PC-9 (cell line): Measurements from ENCODE around the gene C4BPB.

ENCODE experiments used
- EZH2 ChIP-seq: fragments of 200-600 bp; sonication (generic); IDR thresholded peaks from 2 replicates; pipeline ENCODE4 v1.8.0; 2017; ENCODE audit warnings: antibody characterized with exemption, low read depth
- TF ChIP-seq, protein P1 (sequence below): fragments of 200-600 bp; sonication (generic); conservative IDR thresholded peaks from 2 replicates; pipeline ENCODE4 v1.6.1; 2017; ENCODE audit warnings: mixed run types, antibody characterized with exemption, mild to moderate bottlenecking, moderate library complexity

DNA sequence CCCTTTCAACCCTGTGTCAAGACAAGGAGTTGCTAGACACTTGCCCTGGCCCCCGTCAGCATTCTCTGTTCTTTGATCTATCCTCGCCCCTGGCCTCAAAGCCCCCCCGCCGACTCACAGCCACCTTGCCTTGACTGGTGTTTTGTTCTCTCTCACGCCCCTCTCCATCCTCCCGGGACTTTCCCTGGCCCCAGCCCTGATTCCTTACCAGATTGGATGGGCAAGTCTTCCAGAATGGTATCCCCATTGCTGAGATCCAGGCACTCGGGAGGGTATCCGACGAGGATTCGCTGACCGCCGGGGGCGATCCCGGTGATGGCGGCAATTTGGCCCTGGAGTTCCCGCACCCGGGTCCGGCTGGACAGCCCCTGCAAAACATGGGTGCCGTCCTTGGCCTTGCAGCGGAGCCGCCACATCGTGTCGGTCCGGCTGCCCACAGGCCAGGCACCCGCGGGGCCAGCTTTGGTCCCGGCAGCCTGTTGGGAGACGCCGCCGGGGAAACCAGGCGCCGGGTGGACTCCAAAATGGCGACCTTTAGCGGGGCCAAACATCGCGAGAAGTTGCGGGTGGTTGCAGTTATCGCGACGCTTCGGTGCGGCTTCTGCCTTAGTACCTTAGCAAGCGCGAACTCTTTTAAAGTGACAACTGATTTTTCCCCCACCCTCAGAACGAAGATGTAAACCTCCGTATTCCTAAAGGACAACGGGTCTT lies 38.0 kb upstream of the C4BPB start:
- TF ChIP-seq, protein P1, sequence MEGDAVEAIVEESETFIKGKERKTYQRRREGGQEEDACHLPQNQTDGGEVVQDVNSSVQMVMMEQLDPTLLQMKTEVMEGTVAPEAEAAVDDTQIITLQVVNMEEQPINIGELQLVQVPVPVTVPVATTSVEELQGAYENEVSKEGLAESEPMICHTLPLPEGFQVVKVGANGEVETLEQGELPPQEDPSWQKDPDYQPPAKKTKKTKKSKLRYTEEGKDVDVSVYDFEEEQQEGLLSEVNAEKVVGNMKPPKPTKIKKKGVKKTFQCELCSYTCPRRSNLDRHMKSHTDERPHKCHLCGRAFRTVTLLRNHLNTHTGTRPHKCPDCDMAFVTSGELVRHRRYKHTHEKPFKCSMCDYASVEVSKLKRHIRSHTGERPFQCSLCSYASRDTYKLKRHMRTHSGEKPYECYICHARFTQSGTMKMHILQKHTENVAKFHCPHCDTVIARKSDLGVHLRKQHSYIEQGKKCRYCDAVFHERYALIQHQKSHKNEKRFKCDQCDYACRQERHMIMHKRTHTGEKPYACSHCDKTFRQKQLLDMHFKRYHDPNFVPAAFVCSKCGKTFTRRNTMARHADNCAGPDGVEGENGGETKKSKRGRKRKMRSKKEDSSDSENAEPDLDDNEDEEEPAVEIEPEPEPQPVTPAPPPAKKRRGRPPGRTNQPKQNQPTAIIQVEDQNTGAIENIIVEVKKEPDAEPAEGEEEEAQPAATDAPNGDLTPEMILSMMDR, result no peak
- no peak for TF ChIP-seq EZH2
